Endothelial cell of umbilical vein (primary cell): ENCODE data around the gene CELF3. TPM values are rescaled to one million over a fixed set of nuclear protein-coding genes. Genes with fewer than 3 reads are reported as not detected.

Experiments
- BruUV-seq: library from RNA; stranded (reverse); fragments of 400-500 nt; replicated peaks from 2 replicates; lab custom pipeline; 2021; lab: Mats Ljungman, UMichigan
- CTCF ChIA-PET: fragments of 300-600, 350-600 bp; sonication (Branson Sonifier 250); formaldehyde crosslinking; loops from one replicate; lab custom pipeline; 2021; ENCODE audit warnings: antibody characterized with exemption, inconsistent platforms; lab: Charles Lee
- POLR2A ChIA-PET: fragments of 300-600, 350-600 bp; sonication (Branson Sonifier 250); formaldehyde crosslinking; loops from one replicate; lab custom pipeline; 2021; ENCODE audit warnings: antibody characterized with exemption, inconsistent platforms; lab: Charles Lee
- DNase-seq: peaks from one replicate; pipeline ENCODE4 v3.0.0-alpha.2; 2011; ENCODE audit warnings: low read depth, low spot score
- FAIRE-seq: peaks from 2 replicates; lab custom pipeline; 2011; peaks lifted over from hg19 to GRCh38; lab: Jason Lieb, UNC
- H2AFZ ChIP-seq: 2 replicates; pipeline ENCODE4 v1.6.0; 2012; ENCODE audit warnings: low read depth, low read length, control low read depth, inconsistent platforms
- H3K27ac ChIP-seq: 2 replicates; pipeline ENCODE4 v1.5.1; 2011; ENCODE audit warnings: low read depth, mild to moderate bottlenecking, control low read depth, low read length, moderate library complexity; ENCODE audit not compliant: insufficient read depth
- H3K27me3 ChIP-seq, 2 experiments: 2 replicates each; pipeline versions ENCODE4 v1.6.0 to v1.6.1; 2011; ENCODE audit warnings: low read length in 2 of 2, mixed read lengths in 1 of 2; ENCODE audit not compliant: control insufficient read depth in 2 of 2, insufficient read depth in 2 of 2
- H3K36me3 ChIP-seq, 2 experiments: 2 replicates in 1 of 2; 3 replicates in 1 of 2; pipeline ENCODE4 v1.5.1; 2011; ENCODE audit warnings: low read length in 2 of 2, mild to moderate bottlenecking in 1 of 2, moderate library complexity in 1 of 2; ENCODE audit not compliant: control insufficient read depth in 2 of 2, insufficient read depth in 2 of 2; ENCODE audit errors: extremely low read depth in 1 of 2
- H3K4me1 ChIP-seq: 3 replicates; pipeline ENCODE4 v1.5.1; 2011; ENCODE audit warnings: mild to moderate bottlenecking, low read length; ENCODE audit not compliant: control insufficient read depth, insufficient read depth; ENCODE audit errors: extremely low read depth
- H3K4me2 ChIP-seq: 2 replicates; pipeline ENCODE4 v1.6.1; 2011; ENCODE audit warnings: low read length, control low read depth, mixed read lengths; ENCODE audit not compliant: insufficient read depth
- H3K4me3 ChIP-seq, 3 experiments: fragments of 200-600 bp in 1 of 3; sonication (generic), shearing (Covaris generic) in 1 of 3; replicated peaks in 1 of 3; 2 replicates each; pipeline ENCODE4 v1.5.1; 2011 to 2016; ENCODE audit warnings: control low read depth in 3 of 3, low read length in 3 of 3, mild to moderate bottlenecking in 2 of 3, inconsistent platforms in 1 of 3, low read depth in 1 of 3, moderate library complexity in 1 of 3; ENCODE audit not compliant: insufficient read depth in 1 of 3
- H3K79me2 ChIP-seq: 2 replicates; pipeline ENCODE4 v1.6.0; 2012; ENCODE audit warnings: low read length, inconsistent platforms; ENCODE audit not compliant: control insufficient read depth, insufficient read depth
- H3K9ac ChIP-seq: replicated peaks from 2 replicates; pipeline ENCODE3; 2011; ENCODE audit warnings: low read length, control low read depth; ENCODE audit not compliant: insufficient read depth; ENCODE audit errors: extremely low read depth
- H3K9me1 ChIP-seq: replicated peaks from 3 replicates; pipeline ENCODE4 v1.6.0; 2011; ENCODE audit warnings: mild to moderate bottlenecking, low read length; ENCODE audit not compliant: control insufficient read depth, insufficient read depth; ENCODE audit errors: extremely low read depth
- H3K9me3 ChIP-seq: replicated peaks from 2 replicates; pipeline ENCODE4 v1.5.1; 2012; ENCODE audit warnings: low read length, inconsistent platforms; ENCODE audit not compliant: control insufficient read depth, insufficient read depth
- H4K20me1 ChIP-seq: replicated peaks from 2 replicates; pipeline ENCODE3; 2011; ENCODE audit warnings: mild to moderate bottlenecking, low read length; ENCODE audit not compliant: control insufficient read depth, insufficient read depth; ENCODE audit errors: extremely low read depth
- EZH2 ChIP-seq: IDR thresholded peaks from 2 replicates; pipeline ENCODE4 v1.6.1; 2012; ENCODE audit warnings: borderline replicate concordance, low read depth, mild to moderate bottlenecking, moderate library complexity, low read length, inconsistent platforms; ENCODE audit not compliant: severe bottlenecking
- FOS ChIP-seq: IDR thresholded peaks from 2 replicates; pipeline ENCODE4 v1.6.1; 2011; ENCODE audit warnings: mild to moderate bottlenecking, low read length, moderate library complexity, borderline replicate concordance; ENCODE audit not compliant: insufficient read depth
- GATA2 ChIP-seq: IDR thresholded peaks from 2 replicates; pipeline ENCODE4 v1.7.0; 2011; ENCODE audit warnings: low read depth, mild to moderate bottlenecking, moderate library complexity, mixed read lengths, low read length; ENCODE audit not compliant: insufficient read length, insufficient read depth
- JUN ChIP-seq: IDR thresholded peaks from 2 replicates; pipeline ENCODE4 v1.6.1; 2011; ENCODE audit warnings: borderline replicate concordance, low read depth; ENCODE audit not compliant: insufficient read length, insufficient read depth
- MYC ChIP-seq: IDR thresholded peaks from one replicate; pipeline ENCODE4 v1.6.1; 2011; ENCODE audit warnings: mild to moderate bottlenecking, low read depth, low read length
- POLR2A ChIP-seq: IDR thresholded peaks from 2 replicates; pipeline ENCODE4 v1.6.1; 2012; ENCODE audit warnings: low read depth, mild to moderate bottlenecking, control low read depth, low read length
- POLR2AphosphoS5 ChIP-seq: IDR thresholded peaks from 2 replicates; pipeline ENCODE4 v1.6.1; 2012; ENCODE audit warnings: low read depth, mild to moderate bottlenecking, control low read depth, low read length, moderate library complexity; ENCODE audit not compliant: insufficient read depth
- dilution Hi-C: fragments of 300-500 bp; cut with MboI; formaldehyde crosslinking; loops from one replicate; pipeline ENCODE4 v1.15.0; 2019; ENCODE audit warnings: low sequenced_read_pairs; ENCODE audit not compliant: extremely low pct_ligation_motif_present
- intact Hi-C: fragments of 100-400 bp; cut with micrococcal nuclease; formaldehyde crosslinking; loops from one replicate; pipeline ENCODE4 v1.10.0; 2022
- polyA plus RNA-seq, 4 experiments: library from polyadenylated mRNA; depleted of rRNA in 3 of 4; stranded (reverse) in 3 of 4; unstranded in 1 of 4; fragments of >200 nt; gene quantifications; 2 replicates each; pipeline versions ENCODE4 v1.2.1 to v1.2.3, GENCODE V29; 2011 to 2012; ENCODE audit warnings: missing spikeins in 1 of 4
- total RNA-seq: library from RNA; stranded (reverse); gene quantifications from 2 replicates; pipeline ENCODE4 v1.2.3, GENCODE V29; 2021
- TF ChIP-seq, protein P1 (sequence below), 2 donors: IDR thresholded peaks; 1 replicate in 1 of 2; 2 replicates in 1 of 2; pipeline ENCODE4 v1.5.1; 2011; ENCODE audit warnings: low read length in 2 of 2, mild to moderate bottlenecking in 2 of 2, moderate library complexity in 2 of 2, control low read depth in 1 of 2, inconsistent platforms in 1 of 2, low read depth in 1 of 2; ENCODE audit not compliant: insufficient read depth in 1 of 2; ENCODE audit errors: extremely low read depth in 1 of 2
- TF ChIP-seq, protein P2 (sequence below): IDR thresholded peaks from 2 replicates; pipeline ENCODE4 v1.6.1; 2011; ENCODE audit not compliant: insufficient read depth, insufficient read length

Gene CELF3
- total and polyA plus RNA-seq, 2 donors (not counting 3 experiments of a cell fraction or from before 2014, with no cell fraction given): not detected

DNA sequence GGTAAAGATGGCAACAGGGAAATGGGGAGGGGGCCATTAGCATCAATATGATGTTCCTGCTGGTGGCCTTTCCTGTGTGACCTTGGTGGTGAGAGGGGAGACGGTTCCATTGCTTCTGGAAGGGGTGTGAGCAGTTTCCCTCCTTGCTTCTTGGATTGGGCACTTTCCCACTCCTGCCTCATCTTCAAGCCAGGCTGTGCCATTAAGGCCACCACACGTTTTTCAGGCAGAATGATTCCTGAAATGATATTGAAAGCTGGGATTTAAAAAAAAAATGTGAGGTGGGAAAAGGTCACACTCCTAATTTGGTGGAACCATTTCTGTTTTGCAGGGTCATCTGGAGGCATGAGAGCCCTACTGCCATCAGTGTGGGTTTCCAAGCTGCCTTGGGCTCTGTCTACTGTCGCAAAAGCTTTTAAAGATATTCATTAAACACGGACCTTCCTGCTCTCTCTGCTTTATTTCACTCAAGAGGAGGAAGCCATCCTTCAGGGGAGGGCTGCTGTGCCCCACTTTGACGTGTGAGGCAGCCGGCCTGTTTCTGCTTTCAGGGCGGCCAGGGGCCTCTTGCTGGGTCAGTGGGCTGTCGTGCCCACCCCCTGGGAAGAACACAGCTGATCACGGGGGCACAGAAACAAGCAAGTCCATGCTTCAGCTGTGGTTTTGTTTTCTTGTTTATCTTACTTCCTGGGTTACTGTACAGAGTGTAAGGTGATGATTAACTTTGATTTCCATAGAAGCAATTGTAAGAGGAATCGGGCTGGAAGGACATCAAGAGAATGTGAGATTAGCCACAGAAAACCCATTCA, 12.8 kb upstream of the CELF3 start:
- Histone ChIP-seq H3K27ac (no peak overlapping the region), H3K4me2 (no peak overlapping the region)
- CTCF ChIA-PET: interaction anchor here (1.1 to 1.4 kb wide), 2 partner anchors 36 to 107 kb away, joined by 3 to 5 read pairs; no protein-coding TSS in a partner anchor

More for the DNA sequence above, 12.8 kb upstream of the CELF3 start:
- peaks cover 20 to 24% of the 10 kb centered on the region in 2 experiments for H3K27me3 ChIP-seq
- H3K9me3 ChIP-seq: no peaks in the 10 kb centered on the region
- intact Hi-C loops (no loop called here), dilution Hi-C loops (no loop called here)
- no peak overlapping the region for H2AFZ ChIP-seq
- no peaks in the 10 kb centered on the region for H3K9me1 ChIP-seq
- no peak for DNase-seq
- no peak overlapping the region for H3K9ac ChIP-seq
- H4K20me1 ChIP-seq: no peaks in the 10 kb centered on the region
- no peak for TF ChIP-seq MYC
- no peak for TF ChIP-seq POLR2AphosphoS5
- no peak for TF ChIP-seq POLR2A
- TF ChIP-seq, protein P1, sequence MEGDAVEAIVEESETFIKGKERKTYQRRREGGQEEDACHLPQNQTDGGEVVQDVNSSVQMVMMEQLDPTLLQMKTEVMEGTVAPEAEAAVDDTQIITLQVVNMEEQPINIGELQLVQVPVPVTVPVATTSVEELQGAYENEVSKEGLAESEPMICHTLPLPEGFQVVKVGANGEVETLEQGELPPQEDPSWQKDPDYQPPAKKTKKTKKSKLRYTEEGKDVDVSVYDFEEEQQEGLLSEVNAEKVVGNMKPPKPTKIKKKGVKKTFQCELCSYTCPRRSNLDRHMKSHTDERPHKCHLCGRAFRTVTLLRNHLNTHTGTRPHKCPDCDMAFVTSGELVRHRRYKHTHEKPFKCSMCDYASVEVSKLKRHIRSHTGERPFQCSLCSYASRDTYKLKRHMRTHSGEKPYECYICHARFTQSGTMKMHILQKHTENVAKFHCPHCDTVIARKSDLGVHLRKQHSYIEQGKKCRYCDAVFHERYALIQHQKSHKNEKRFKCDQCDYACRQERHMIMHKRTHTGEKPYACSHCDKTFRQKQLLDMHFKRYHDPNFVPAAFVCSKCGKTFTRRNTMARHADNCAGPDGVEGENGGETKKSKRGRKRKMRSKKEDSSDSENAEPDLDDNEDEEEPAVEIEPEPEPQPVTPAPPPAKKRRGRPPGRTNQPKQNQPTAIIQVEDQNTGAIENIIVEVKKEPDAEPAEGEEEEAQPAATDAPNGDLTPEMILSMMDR (IDR thresholded peaks at IDR 0.05; ENCODE audit: extremely low read depth in 1 of 2, insufficient read depth in 1 of 2, low read depth in 1 of 2, low read length in 2 of 2): no peak
- TF ChIP-seq, protein P2, sequence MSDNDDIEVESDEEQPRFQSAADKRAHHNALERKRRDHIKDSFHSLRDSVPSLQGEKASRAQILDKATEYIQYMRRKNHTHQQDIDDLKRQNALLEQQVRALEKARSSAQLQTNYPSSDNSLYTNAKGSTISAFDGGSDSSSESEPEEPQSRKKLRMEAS: no peak
- TF ChIP-seq EZH2: no peak
- no peak for TF ChIP-seq FOS
- no peak for TF ChIP-seq GATA2
- no peak for TF ChIP-seq JUN
- no peak overlapping the region for H3K4me3 ChIP-seq
- BruUV-seq: no TSS peak
- no peaks in the 10 kb centered on the region for H3K79me2 ChIP-seq
- no peak for FAIRE-seq
- H3K36me3 ChIP-seq: no peaks in the 10 kb centered on the region
- POLR2A ChIA-PET: no interaction called here
- no peaks in the 10 kb centered on the region for H3K4me1 ChIP-seq
